NCI-H2081 treated with DMSO at 0.1 percent for 48 hours (cell line): ENCODE results near the gene SLC37A3.

Experiments
- DNase-seq: peaks from one replicate; lab custom pipeline; 2025; lab: John Stamatoyannopoulos, UW

Gene SLC37A3

GRCh38 chr7:140402178-140402835, 4.0 kb upstream of the SLC37A3 start:
- no peak for DNase-seq

GRCh38 chr7:140400381-140400780, 2.1 kb upstream of the SLC37A3 start:
- DNase-seq = no peak

GRCh38 chr7:140398821-140399220, 491 bp upstream of the SLC37A3 start:
- DNase-seq = no peak

GRCh38 chr7:140393756-140394306, 4.5 kb downstream of the SLC37A3 start:
- DNase-seq = no peak

GRCh38 chr7:140391634-140392033, 6.7 kb downstream of the SLC37A3 start:
- DNase-seq = no peak

GRCh38 chr7:140390466-140391190, 7.7 kb downstream of the SLC37A3 start:
- DNase-seq = no peak

GRCh38 chr7:140390034-140390433, 8.3 kb downstream of the SLC37A3 start:
- DNase-seq = no peak

- DNase-seq = no peak
Observed at GRCh38 chr7:140389445-140389844, 8.9 kb downstream of the SLC37A3 start.

GRCh38 chr7:140384894-140385545, 13.3 kb downstream of the SLC37A3 start:
- DNase-seq = no peak

GRCh38 chr7:140383954-140384713, 14.2 kb downstream of the SLC37A3 start:
- peak; percentile 76 for DNase-seq

GRCh38 chr7:140375892-140376730, 22.2 kb downstream of the SLC37A3 start:
- DNase-seq = no peak

- no peak for DNase-seq
Observed at GRCh38 chr7:140375323-140375722, 23.0 kb downstream of the SLC37A3 start.

- DNase-seq = no peak
Observed at GRCh38 chr7:140369294-140369693, 29.0 kb downstream of the SLC37A3 start.

- no peak for DNase-seq
Observed at GRCh38 chr7:140367528-140367927, 30.8 kb downstream of the SLC37A3 start.

GRCh38 chr7:140364819-140365218, 33.5 kb downstream of the SLC37A3 start:
- DNase-seq = no peak

GRCh38 chr7:140360697-140361229, 37.6 kb downstream of the SLC37A3 start:
- no peak for DNase-seq

- no peak for DNase-seq
Observed at GRCh38 chr7:140358412-140359051, 39.8 kb downstream of the SLC37A3 start.

GRCh38 chr7:140358024-140358411, 40.3 kb downstream of the SLC37A3 start:
- no peak for DNase-seq

- DNase-seq = no peak
Observed at GRCh38 chr7:140350056-140350455, 48.3 kb downstream of the SLC37A3 start.

- DNase-seq = no peak
Observed at GRCh38 chr7:140349144-140349771, 49.1 kb downstream of the SLC37A3 start.
